OCI-LY7 (cell line): Measurements from ENCODE around the gene STAT5B. TPM values are rescaled to one million over a fixed set of nuclear protein-coding genes. Genes with fewer than 3 reads are reported as not detected.

Source experiments
- BruUV-seq: library from RNA; stranded (reverse); fragments of 400-500 nt; replicated peaks from 2 replicates; lab custom pipeline; 2021; lab: Mats Ljungman, UMichigan
- CTCF ChIA-PET: fragments of 300-600 bp; sonication (Branson Sonifier 250); formaldehyde crosslinking; loops from one replicate; lab custom pipeline; 2022; ENCODE audit warnings: antibody characterized with exemption; ENCODE audit not compliant: unreplicated experiment; lab: Charles Lee
- POLR2A ChIA-PET: fragments of 300-600 bp; sonication (Branson Sonifier 250); formaldehyde crosslinking; loops from one replicate; lab custom pipeline; 2022; ENCODE audit warnings: antibody characterized with exemption; lab: Charles Lee
- DNase-seq: peaks from one replicate; pipeline ENCODE4 v3.0.0-alpha.2; 2015; ENCODE audit warnings: low spot score
- H2AFZ ChIP-seq: fragments of 200-600 bp; sonication (generic), shearing (Covaris generic); 2 replicates; pipeline ENCODE4 v1.6.1; 2014; ENCODE audit warnings: mild to moderate bottlenecking, antibody characterized with exemption, low read length, moderate library complexity
- H3K27ac ChIP-seq: fragments of 200-600 bp; sonication (generic); 2 replicates; pipeline ENCODE4 v1.5.1; 2014; ENCODE audit warnings: mixed run types, low read depth, mild to moderate bottlenecking, moderate library complexity, low read length, inconsistent platforms; ENCODE audit not compliant: poor library complexity, severe bottlenecking
- H3K36me3 ChIP-seq: fragments of 200-600 bp; sonication (generic); 2 replicates; pipeline ENCODE4 v1.6.1; 2014; ENCODE audit warnings: mild to moderate bottlenecking, antibody characterized with exemption, low read length, moderate library complexity, mixed read lengths; ENCODE audit not compliant: insufficient read depth
- H3K4me1 ChIP-seq: fragments of 200-600 bp; sonication (generic); 2 replicates; pipeline ENCODE4 v1.5.1; 2014; ENCODE audit warnings: mild to moderate bottlenecking, low read length; ENCODE audit not compliant: insufficient read depth, poor library complexity, severe bottlenecking
- H3K4me2 ChIP-seq: fragments of 200-600 bp; sonication (generic); 2 replicates; pipeline ENCODE4 v1.6.1; 2014; ENCODE audit warnings: mild to moderate bottlenecking, low read length
- H3K4me3 ChIP-seq: fragments of 200-600 bp; sonication (generic); 2 replicates; pipeline ENCODE4 v1.5.1; 2014; ENCODE audit warnings: mild to moderate bottlenecking, low read depth, low read length; ENCODE audit not compliant: poor library complexity, severe bottlenecking
- H3K79me2 ChIP-seq: fragments of 200-600 bp; sonication (generic); 2 replicates; pipeline ENCODE4 v1.6.1; 2016; ENCODE audit warnings: low read depth, mild to moderate bottlenecking, low read length, moderate library complexity, mixed read lengths; ENCODE audit not compliant: insufficient read depth
- H3K9me2 ChIP-seq: fragments of 200-600 bp; sonication (generic); 2 replicates; pipeline ENCODE4 v1.6.1; 2016; ENCODE audit warnings: mild to moderate bottlenecking, low read length, mixed read lengths; ENCODE audit not compliant: insufficient read depth
- H3K9me3 ChIP-seq: fragments of 200-600 bp; sonication (generic); 2 replicates; pipeline ENCODE4 v1.6.1; 2014; ENCODE audit warnings: mild to moderate bottlenecking, mixed run types, low read length, mixed read lengths
- H4K20me1 ChIP-seq: fragments of 200-600 bp; sonication (generic); 2 replicates; pipeline ENCODE4 v1.6.1; 2014; ENCODE audit warnings: mild to moderate bottlenecking, antibody characterized with exemption, low read length, moderate library complexity, mixed read lengths; ENCODE audit not compliant: insufficient read depth
- EZH2phosphoT487 ChIP-seq: fragments of 200-600 bp; sonication (generic); IDR thresholded peaks from 2 replicates; pipeline ENCODE4 v1.6.1; 2018; ENCODE audit warnings: low read depth, borderline replicate concordance, mild to moderate bottlenecking, mixed run types, antibody characterized with exemption, low read length, moderate library complexity, mixed read lengths
- intact Hi-C: fragments of 100-400 bp; cut with micrococcal nuclease; formaldehyde crosslinking; loops from one replicate; pipeline ENCODE4 v1.10.0; 2022; ENCODE audit not compliant: unreplicated experiment
- total RNA-seq, 2 experiments: library from RNA; depleted of rRNA in 1 of 2; stranded (reverse); fragments of >200 nt in 1 of 2; shearing (Covaris generic) in 1 of 2; gene quantifications; 2 replicates each; pipeline ENCODE4 v1.2.3, GENCODE V29; 2014 to 2022
- TF ChIP-seq, protein P1 (sequence below): fragments of 200-600 bp; sonication (generic); conservative IDR thresholded peaks from 2 replicates; pipeline ENCODE4 v1.5.1; 2014; ENCODE audit warnings: mild to moderate bottlenecking, antibody characterized with exemption, low read length, moderate library complexity, mixed read lengths

Gene STAT5B
- total RNA-seq, 2 experiments from 2014 or later = 33.3 to 46.7 TPM

GRCh38 chr17:42270170-42270535 lies 6.0 kb downstream of the STAT5B start:
- Histone ChIP-seq H3K9me2 (no peaks in the 10 kb centered on the region), H3K4me3 (no peak overlapping the region), H3K27ac (no peak overlapping the region), H3K79me2 (peaks cover 44% of the 10 kb centered on the region; the same call in 1 of the 2 replicates), H3K4me1 (peaks cover 38% of the 10 kb centered on the region), H3K36me3 (no peaks in the 10 kb centered on the region), H4K20me1 (peaks cover 23% of the 10 kb centered on the region; the same call in 1 of the 2 replicates), H3K9me3 (no peaks in the 10 kb centered on the region), H2AFZ (no peak overlapping the region), H3K4me2 (no peak overlapping the region)
- no peak for DNase-seq
- no TSS peak for BruUV-seq
- ChIA-PET CTCF (no interaction called here), POLR2A (interaction anchor here (0.6 kb wide), 1 partner anchor 10 kb away, joined by 3 read pairs; no protein-coding TSS in a partner anchor)
- TF ChIP-seq EZH2phosphoT487 = no peak
- TF ChIP-seq, protein P1, sequence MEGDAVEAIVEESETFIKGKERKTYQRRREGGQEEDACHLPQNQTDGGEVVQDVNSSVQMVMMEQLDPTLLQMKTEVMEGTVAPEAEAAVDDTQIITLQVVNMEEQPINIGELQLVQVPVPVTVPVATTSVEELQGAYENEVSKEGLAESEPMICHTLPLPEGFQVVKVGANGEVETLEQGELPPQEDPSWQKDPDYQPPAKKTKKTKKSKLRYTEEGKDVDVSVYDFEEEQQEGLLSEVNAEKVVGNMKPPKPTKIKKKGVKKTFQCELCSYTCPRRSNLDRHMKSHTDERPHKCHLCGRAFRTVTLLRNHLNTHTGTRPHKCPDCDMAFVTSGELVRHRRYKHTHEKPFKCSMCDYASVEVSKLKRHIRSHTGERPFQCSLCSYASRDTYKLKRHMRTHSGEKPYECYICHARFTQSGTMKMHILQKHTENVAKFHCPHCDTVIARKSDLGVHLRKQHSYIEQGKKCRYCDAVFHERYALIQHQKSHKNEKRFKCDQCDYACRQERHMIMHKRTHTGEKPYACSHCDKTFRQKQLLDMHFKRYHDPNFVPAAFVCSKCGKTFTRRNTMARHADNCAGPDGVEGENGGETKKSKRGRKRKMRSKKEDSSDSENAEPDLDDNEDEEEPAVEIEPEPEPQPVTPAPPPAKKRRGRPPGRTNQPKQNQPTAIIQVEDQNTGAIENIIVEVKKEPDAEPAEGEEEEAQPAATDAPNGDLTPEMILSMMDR = no peak
- intact Hi-C loops = loop anchor here (10.0 kb wide), 1 partner anchor 45 kb away; no protein-coding TSS in a partner anchor

DNA sequence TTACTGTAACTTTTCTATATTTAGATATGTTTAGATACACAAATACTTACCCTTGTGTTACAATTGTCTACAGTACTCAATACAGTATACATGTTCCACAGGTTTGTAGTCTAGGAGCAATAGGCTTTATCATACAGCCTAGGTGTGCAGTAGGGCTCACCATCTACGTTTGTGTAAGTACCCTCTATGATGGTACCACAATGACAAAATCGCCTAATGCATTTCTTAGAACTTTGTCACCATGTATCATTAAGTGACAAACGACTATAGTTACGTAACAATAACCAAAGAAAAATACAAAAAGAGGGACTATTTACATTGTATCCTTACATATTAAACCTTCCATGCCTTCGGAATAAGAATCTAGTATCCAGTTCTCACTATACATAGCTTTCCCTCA lies 8.0 kb downstream of the STAT5B start:
- BruUV-seq = no TSS peak
- ChIA-PET CTCF (no interaction called here), POLR2A (no interaction called here)
- H3K9me3 ChIP-seq = no peaks in the 10 kb centered on the region
- H3K36me3 ChIP-seq = no peaks in the 10 kb centered on the region
- TF ChIP-seq EZH2phosphoT487 = no peak
- TF ChIP-seq, protein P1 = no peak
- H3K4me1 ChIP-seq = peaks cover 18% of the 10 kb centered on the region
- no peak overlapping the region for H3K4me2 ChIP-seq
- peaks cover 12% of the 10 kb centered on the region; the same call in 1 of the 2 replicates for H4K20me1 ChIP-seq
- intact Hi-C loops = no loop called here
- H2AFZ ChIP-seq = no peak overlapping the region
- DNase-seq = no peak
- peaks cover 27% of the 10 kb centered on the region; the same call in 1 of the 2 replicates for H3K79me2 ChIP-seq
- no peak overlapping the region for H3K27ac ChIP-seq
- no peak overlapping the region for H3K4me3 ChIP-seq
- H3K9me2 ChIP-seq = no peaks in the 10 kb centered on the region
